ENCODE data around the gene PLCB2.

Gene PLCB2

GRCh38 chr15:40301467-40302179, 6.1 kb downstream of the PLCB2 start:
- no peak for DNase-seq

- DNase-seq: no peak
Measured at GRCh38 chr15:40300771-40301170, 7.0 kb downstream of the PLCB2 start.

GRCh38 chr15:40300367-40300766, 7.4 kb downstream of the PLCB2 start:
- no peak for DNase-seq

GRCh38 chr15:40298216-40298935, 9.4 kb downstream of the PLCB2 start:
- DNase-seq: no peak

- no peak for DNase-seq
Measured at GRCh38 chr15:40297356-40297755, 10.4 kb downstream of the PLCB2 start.

GRCh38 chr15:40296561-40297230, 11.0 kb downstream of the PLCB2 start:
- DNase-seq: no peak

- no peak for DNase-seq
Measured at GRCh38 chr15:40295877-40296560, 11.7 kb downstream of the PLCB2 start.

- no peak for DNase-seq
Measured at GRCh38 chr15:40295297-40295696, 12.4 kb downstream of the PLCB2 start.

- no peak for DNase-seq
Measured at GRCh38 chr15:40293905-40294895, 13.5 kb downstream of the PLCB2 start.

- no peak for DNase-seq
Measured at GRCh38 chr15:40293006-40293405, 14.7 kb downstream of the PLCB2 start.

GRCh38 chr15:40292246-40292645, 15.5 kb downstream of the PLCB2 start:
- DNase-seq: no peak

GRCh38 chr15:40290918-40291574, 16.7 kb downstream of the PLCB2 start:
- DNase-seq: peak; percentile 60

- DNase-seq: no peak
Measured at GRCh38 chr15:40290545-40290917, 17.2 kb downstream of the PLCB2 start.

GRCh38 chr15:40289140-40289775, 18.5 kb downstream of the PLCB2 start:
- no peak for DNase-seq

GRCh38 chr15:40287968-40288367, 19.8 kb downstream of the PLCB2 start:
- no peak for DNase-seq

GRCh38 chr15:40287505-40287904, 20.2 kb downstream of the PLCB2 start:
- no peak for DNase-seq

- no peak for DNase-seq
Measured at GRCh38 chr15:40286794-40287193, 20.9 kb downstream of the PLCB2 start.

- DNase-seq: no peak
Measured at GRCh38 chr15:40286061-40286532, 21.6 kb downstream of the PLCB2 start.

- DNase-seq: no peak
Measured at GRCh38 chr15:40285554-40286011, 22.2 kb downstream of the PLCB2 start.

- DNase-seq: peak; percentile 38
Measured at GRCh38 chr15:40285151-40285550, 22.6 kb downstream of the PLCB2 start.
